OCI-LY1 (cell line): ENCODE results near the gene ZBTB20.

Source experiments
- H2AFZ ChIP-seq: fragments of 200-600 bp; sonication (generic), shearing (Covaris generic); 2 replicates; pipeline ENCODE4 v1.6.0; 2014; ENCODE audit warnings: antibody characterized with exemption, mild to moderate bottlenecking, low read length
- H3F3A ChIP-seq: fragments of 200-600 bp; sonication (generic), shearing (Covaris generic); 2 replicates; pipeline ENCODE4 v1.6.0; 2014; ENCODE audit warnings: mild to moderate bottlenecking, antibody characterized with exemption, low read length, moderate library complexity; ENCODE audit not compliant: insufficient read depth
- H3K27ac ChIP-seq: fragments of 200-600 bp; sonication (generic); 2 replicates; pipeline ENCODE4 v1.5.1; 2014; ENCODE audit warnings: low read length, mixed run types, mild to moderate bottlenecking, low read depth; ENCODE audit not compliant: poor library complexity, severe bottlenecking
- H3K27me3 ChIP-seq: fragments of 200-600 bp; sonication (generic); 2 replicates; pipeline ENCODE4 v1.6.0; 2014; ENCODE audit warnings: antibody characterized with exemption, mild to moderate bottlenecking, low read length, moderate library complexity; ENCODE audit not compliant: insufficient read depth
- H3K36me3 ChIP-seq: fragments of 200-600 bp; sonication (generic); 2 replicates; pipeline ENCODE4 v1.6.1; 2014; ENCODE audit warnings: mild to moderate bottlenecking, antibody characterized with exemption, low read length, moderate library complexity, mixed read lengths; ENCODE audit not compliant: insufficient read depth
- H3K4me1 ChIP-seq: fragments of 200-600 bp; sonication (generic); 2 replicates; pipeline ENCODE4 v1.5.1; 2014; ENCODE audit warnings: mild to moderate bottlenecking, low read length, moderate library complexity; ENCODE audit not compliant: insufficient read depth, severe bottlenecking
- H3K4me2 ChIP-seq: fragments of 200-600 bp; sonication (generic), shearing (Covaris generic); 2 replicates; pipeline ENCODE4 v1.6.1; 2014; ENCODE audit warnings: low read length
- H3K4me3 ChIP-seq: fragments of 200-600 bp; sonication (generic); 2 replicates; pipeline ENCODE4 v1.5.1; 2014; ENCODE audit warnings: low read length, low read depth, mild to moderate bottlenecking, mixed read lengths; ENCODE audit not compliant: poor library complexity, severe bottlenecking
- H3K79me2 ChIP-seq: fragments of 200-600 bp; shearing (Covaris generic); 2 replicates; pipeline ENCODE4 v1.6.1; 2016; ENCODE audit warnings: mixed run types, low read length, mixed read lengths; ENCODE audit not compliant: insufficient read depth
- H3K9ac ChIP-seq: fragments of 200-600 bp; sonication (generic), shearing (Covaris generic); 2 replicates; pipeline ENCODE4 v1.6.1; 2014; ENCODE audit warnings: mild to moderate bottlenecking, low read length, mixed read lengths
- H3K9me2 ChIP-seq: fragments of 200-600 bp; sonication (generic), shearing (Covaris generic); 2 replicates; pipeline ENCODE4 v1.6.1; 2014; ENCODE audit warnings: low read depth, mild to moderate bottlenecking, low read length, mixed read lengths
- H3K9me3 ChIP-seq: fragments of 200-600 bp; shearing (Covaris generic); 2 replicates; pipeline ENCODE4 v1.6.1; 2014; ENCODE audit warnings: low read length, mixed read lengths
- H4K20me1 ChIP-seq: fragments of 200-600 bp; sonication (generic), shearing (Covaris generic); 2 replicates; pipeline ENCODE4 v1.6.0; 2016; ENCODE audit warnings: mild to moderate bottlenecking, low read length; ENCODE audit not compliant: insufficient read depth
- CTCF ChIP-seq: fragments of 200-600 bp; sonication (generic), shearing (Covaris generic); IDR thresholded peaks from 2 replicates; pipeline ENCODE4 v1.5.1; 2017; ENCODE audit warnings: mild to moderate bottlenecking, antibody characterized with exemption, low read length, moderate library complexity, mixed read lengths
- EZH2 ChIP-seq: fragments of 200-600 bp; sonication (generic), shearing (Covaris generic); IDR thresholded peaks from 2 replicates; pipeline ENCODE4 v1.8.0; 2017; ENCODE audit warnings: borderline replicate concordance, mixed run types, mild to moderate bottlenecking, antibody characterized with exemption, low read length, moderate library complexity, mixed read lengths

Gene ZBTB20

GRCh38 chr3:115021061-115021460 is 126.0 kb downstream of the ZBTB20 start:
- H3K9me3 ChIP-seq = no peaks in the 10 kb centered on the region
- no peak overlapping the region for H2AFZ ChIP-seq
- no peaks in the 10 kb centered on the region for H3F3A ChIP-seq
- H3K27ac ChIP-seq = no peak overlapping the region
- TF ChIP-seq CTCF (no peak), EZH2 (no peak)
- H3K9me2 ChIP-seq = no peaks in the 10 kb centered on the region
- H3K4me2 ChIP-seq = no peak overlapping the region
- no peaks in the 10 kb centered on the region for H4K20me1 ChIP-seq
- no peaks in the 10 kb centered on the region for H3K27me3 ChIP-seq
- H3K4me3 ChIP-seq = no peak overlapping the region
- no peaks in the 10 kb centered on the region for H3K4me1 ChIP-seq
- H3K9ac ChIP-seq = no peak overlapping the region
- no peaks in the 10 kb centered on the region for H3K36me3 ChIP-seq
- no peaks in the 10 kb centered on the region for H3K79me2 ChIP-seq

DNA sequence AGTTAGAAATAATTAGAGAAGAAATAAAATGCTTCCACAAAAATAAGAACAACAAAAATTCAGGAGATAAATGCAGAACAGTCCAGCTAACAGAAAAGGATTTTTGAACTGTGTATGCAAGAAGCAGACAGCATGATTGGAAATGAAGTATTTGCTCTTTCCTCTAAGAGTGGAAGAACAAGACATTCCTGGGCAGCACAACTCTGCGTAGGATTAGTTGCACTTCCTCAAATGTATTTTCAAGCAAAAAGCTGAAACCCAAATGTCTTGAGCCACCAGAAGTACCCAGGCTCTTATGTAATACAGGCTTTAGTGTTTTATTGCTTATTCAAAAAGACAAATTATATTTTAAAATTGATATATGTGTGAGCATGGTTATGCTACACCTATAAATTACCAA is 127.2 kb downstream of the ZBTB20 start:
- no peaks in the 10 kb centered on the region for H3K9me2 ChIP-seq
- no peaks in the 10 kb centered on the region for H4K20me1 ChIP-seq
- TF ChIP-seq EZH2 = no peak
- TF ChIP-seq CTCF = no peak
- H3K4me3 ChIP-seq = no peak overlapping the region
- H3K9ac ChIP-seq = no peak overlapping the region
- no peak overlapping the region for H3K4me2 ChIP-seq
- no peaks in the 10 kb centered on the region for H3K36me3 ChIP-seq
- no peaks in the 10 kb centered on the region for H3K79me2 ChIP-seq
- H3K27ac ChIP-seq = no peak overlapping the region
- no peaks in the 10 kb centered on the region for H3K27me3 ChIP-seq
- H3F3A ChIP-seq = no peaks in the 10 kb centered on the region
- H3K9me3 ChIP-seq = no peaks in the 10 kb centered on the region
- no peak overlapping the region for H2AFZ ChIP-seq
- H3K4me1 ChIP-seq = no peaks in the 10 kb centered on the region

- H2AFZ ChIP-seq = no peak overlapping the region
Measured at GRCh38 chr3:115018694-115019093, 128.4 kb downstream of the ZBTB20 start.

More at GRCh38 chr3:115018694-115019093, 128.4 kb downstream of the ZBTB20 start:
- H3K9ac ChIP-seq = no peak overlapping the region
- H3K79me2 ChIP-seq = no peaks in the 10 kb centered on the region
- no peaks in the 10 kb centered on the region for H4K20me1 ChIP-seq
- no peaks in the 10 kb centered on the region for H3K4me1 ChIP-seq
- H3K9me2 ChIP-seq = no peaks in the 10 kb centered on the region
- no peaks in the 10 kb centered on the region for H3F3A ChIP-seq
- no peaks in the 10 kb centered on the region for H3K9me3 ChIP-seq
- H3K27ac ChIP-seq = no peak overlapping the region
- no peaks in the 10 kb centered on the region for H3K36me3 ChIP-seq
- H3K4me3 ChIP-seq = no peak overlapping the region
- H3K4me2 ChIP-seq = no peak overlapping the region
- TF ChIP-seq CTCF (no peak), EZH2 (no peak)
- H3K27me3 ChIP-seq = no peaks in the 10 kb centered on the region
